Loucy (cell line): Measurements from ENCODE around the gene STPG3.

Source experiments
- H2AFZ ChIP-seq: fragments of 200-600 bp; sonication (generic); 2 replicates; pipeline ENCODE4 v1.6.0; 2016; ENCODE audit warnings: antibody characterized with exemption, mild to moderate bottlenecking, low read length, moderate library complexity
- H3F3A ChIP-seq: fragments of 200-600 bp; 2 replicates; pipeline ENCODE4 v1.6.0; 2016; ENCODE audit warnings: antibody characterized with exemption, low read depth, mild to moderate bottlenecking
- H3K27me3 ChIP-seq: fragments of 200-600 bp; sonication (generic); 2 replicates; pipeline ENCODE4 v1.6.1; 2014; ENCODE audit warnings: low read length, mild to moderate bottlenecking; ENCODE audit not compliant: insufficient read depth, poor library complexity, severe bottlenecking
- H3K36me3 ChIP-seq: fragments of 200-600 bp; sonication (generic); 2 replicates; pipeline ENCODE4 v1.6.1; 2016; ENCODE audit warnings: low read length; ENCODE audit not compliant: insufficient read depth
- H3K4me1 ChIP-seq: fragments of 200-600 bp; sonication (generic); 2 replicates; pipeline ENCODE4 v1.5.1; 2014; ENCODE audit warnings: low read length, mild to moderate bottlenecking; ENCODE audit not compliant: insufficient read depth, poor library complexity, severe bottlenecking
- H3K4me2 ChIP-seq: fragments of 200-600 bp; sonication (generic); 2 replicates; pipeline ENCODE4 v1.6.0; 2014; ENCODE audit warnings: antibody characterized with exemption, low read length, low read depth, mild to moderate bottlenecking; ENCODE audit not compliant: poor library complexity, severe bottlenecking
- H3K4me3 ChIP-seq: fragments of 200-600 bp; sonication (generic); 2 replicates; pipeline ENCODE4 v1.5.1; 2014; ENCODE audit warnings: low read length, mild to moderate bottlenecking, mixed read lengths; ENCODE audit not compliant: poor library complexity, severe bottlenecking
- H3K79me2 ChIP-seq: fragments of 200-600 bp; sonication (generic); 2 replicates; pipeline ENCODE4 v1.6.1; 2014; ENCODE audit warnings: low read length; ENCODE audit not compliant: insufficient read depth
- H3K9ac ChIP-seq: fragments of 200-600 bp; sonication (generic); 2 replicates; pipeline ENCODE4 v1.6.0; 2014; ENCODE audit warnings: mild to moderate bottlenecking, low read depth, low read length, moderate library complexity; ENCODE audit not compliant: poor library complexity, severe bottlenecking
- H3K9me2 ChIP-seq: fragments of 200-600 bp; sonication (generic); replicated peaks from 2 replicates; pipeline ENCODE4 v1.6.1; 2016; ENCODE audit warnings: low read depth, low read length, mixed read lengths
- H3K9me3 ChIP-seq: fragments of 200-600 bp; sonication (generic); 2 replicates; pipeline ENCODE4 v1.6.1; 2014; ENCODE audit warnings: mild to moderate bottlenecking, antibody characterized with exemption, low read length, low read depth; ENCODE audit not compliant: insufficient read depth
- H4K20me1 ChIP-seq: fragments of 200-600 bp; sonication (generic); 2 replicates; pipeline ENCODE4 v1.6.0; 2014; ENCODE audit warnings: antibody characterized with exemption, low read length, mild to moderate bottlenecking; ENCODE audit not compliant: insufficient read depth, poor library complexity, severe bottlenecking
- CTCF ChIP-seq: fragments of 200-600 bp; sonication (generic); conservative IDR thresholded peaks from 2 replicates; pipeline ENCODE4 v1.5.1; 2014; ENCODE audit warnings: mild to moderate bottlenecking, antibody characterized with exemption, low read length
- EZH2phosphoT487 ChIP-seq: fragments of 200-600 bp; IDR thresholded peaks from 2 replicates; pipeline ENCODE4 v1.6.1; 2018; ENCODE audit warnings: antibody characterized with exemption, mild to moderate bottlenecking, moderate library complexity, borderline replicate concordance

The STPG3 gene

GRCh38 chr9:137263506-137263905, 12.4 kb downstream of the STPG3 start:
- Histone ChIP-seq H3K9me3 (no peaks in the 10 kb centered on the region), H3K36me3 (peaks cover 4% of the 10 kb centered on the region; the same call in 1 of the 2 replicates), H3K79me2 (peaks cover 3% of the 10 kb centered on the region; the same call in 1 of the 2 replicates), H3F3A (no peaks in the 10 kb centered on the region), H3K4me1 (peaks cover 10% of the 10 kb centered on the region), H4K20me1 (peaks cover 2% of the 10 kb centered on the region), H3K4me2 (no peak overlapping the region), H3K9ac (no peak overlapping the region), H2AFZ (no peak overlapping the region), H3K9me2 (no peaks in the 10 kb centered on the region), H3K27me3 (no peaks in the 10 kb centered on the region), H3K4me3 (no peak overlapping the region)
- no peak for TF ChIP-seq CTCF
- no peak for TF ChIP-seq EZH2phosphoT487

- Histone ChIP-seq H3K36me3 (peaks cover 4% of the 10 kb centered on the region; the same call in 1 of the 2 replicates), H3K4me3 (no peak overlapping the region), H3F3A (no peaks in the 10 kb centered on the region), H3K9ac (no peak overlapping the region), H3K9me3 (no peaks in the 10 kb centered on the region), H4K20me1 (no peaks in the 10 kb centered on the region), H3K27me3 (no peaks in the 10 kb centered on the region), H3K9me2 (no peaks in the 10 kb centered on the region), H3K4me1 (peaks cover 7% of the 10 kb centered on the region), H3K79me2 (0 out of 2 replicates have a peak, but pooled peaks cover 3% of the 10 kb centered on the region), H3K4me2 (no peak overlapping the region), H2AFZ (no peak overlapping the region)
- TF ChIP-seq CTCF (no peak), EZH2phosphoT487 (no peak)
These were observed 13.0 kb downstream of the STPG3 start for GRCh38 chr9:137264067-137264466.

GRCh38 chr9:137265496-137266161, 14.5 kb downstream of the STPG3 start:
- H3K4me1 ChIP-seq: peaks cover 6% of the 10 kb centered on the region
- H3K79me2 ChIP-seq: no peaks in the 10 kb centered on the region
- no peak overlapping the region for H3K4me2 ChIP-seq
- no peaks in the 10 kb centered on the region for H3K9me2 ChIP-seq
- no peak overlapping the region for H3K4me3 ChIP-seq
- TF ChIP-seq EZH2phosphoT487 (no peak), CTCF (no peak)
- peaks cover 4% of the 10 kb centered on the region; the same call in 1 of the 2 replicates for H3K36me3 ChIP-seq
- no peaks in the 10 kb centered on the region for H3K9me3 ChIP-seq
- H3K27me3 ChIP-seq: no peaks in the 10 kb centered on the region
- no peak overlapping the region for H2AFZ ChIP-seq
- no peak overlapping the region for H3K9ac ChIP-seq
- no peaks in the 10 kb centered on the region for H3F3A ChIP-seq
- no peaks in the 10 kb centered on the region for H4K20me1 ChIP-seq
